Hepatocyte (in vitro differentiated cells): ENCODE data around the gene PAN2. TPM values are rescaled to one million over a fixed set of nuclear protein-coding genes. Genes with fewer than 3 reads are reported as not detected.

Source experiments
- DNase-seq: peaks from one replicate; pipeline ENCODE4 v3.0.0-alpha.2; 2016; ENCODE audit warnings: low spot score
- H2AFZ ChIP-seq: fragments of 200-600 bp; sonication (generic); 2 replicates; pipeline ENCODE4 v1.6.0; 2016; ENCODE audit warnings: antibody characterized with exemption, mild to moderate bottlenecking
- H3K27ac ChIP-seq: fragments of 200-600 bp; sonication (generic); 2 replicates; pipeline ENCODE4 v1.5.1; 2016; ENCODE audit warnings: mild to moderate bottlenecking
- H3K27me3 ChIP-seq: fragments of 200-600 bp; sonication (generic); 2 replicates; pipeline ENCODE4 v1.6.1; 2016
- H3K36me3 ChIP-seq: fragments of 200-600 bp; sonication (generic); replicated peaks from 2 replicates; pipeline ENCODE4 v1.5.1; 2016; ENCODE audit warnings: low read depth; ENCODE audit not compliant: insufficient read depth
- H3K4me1 ChIP-seq: fragments of 200-600 bp; sonication (generic); 2 replicates; pipeline ENCODE4 v1.5.1; 2016; ENCODE audit warnings: mild to moderate bottlenecking, moderate library complexity; ENCODE audit not compliant: insufficient read depth
- H3K4me2 ChIP-seq: fragments of 200-600 bp; sonication (generic); 2 replicates; pipeline ENCODE4 v1.6.0; 2016
- H3K4me3 ChIP-seq: fragments of 200-600 bp; sonication (generic); 2 replicates; pipeline ENCODE4 v1.5.1; 2016; ENCODE audit warnings: mild to moderate bottlenecking
- H3K79me2 ChIP-seq: fragments of 200-600 bp; sonication (generic); 2 replicates; pipeline ENCODE4 v1.6.0; 2017; ENCODE audit warnings: mild to moderate bottlenecking
- H3K9me2 ChIP-seq: fragments of 200-600 bp; sonication (generic); replicated peaks from 2 replicates; pipeline ENCODE4 v1.6.0; 2017; ENCODE audit warnings: mild to moderate bottlenecking; ENCODE audit not compliant: insufficient read depth
- H3K9me3 ChIP-seq: fragments of 200-600 bp; sonication (generic); 2 replicates; pipeline ENCODE4 v1.5.1; 2016; ENCODE audit warnings: low read depth, mild to moderate bottlenecking
- H4K20me1 ChIP-seq: fragments of 200-600 bp; sonication (generic); 2 replicates; pipeline ENCODE4 v1.6.0; 2016; ENCODE audit warnings: mild to moderate bottlenecking; ENCODE audit not compliant: insufficient read depth, poor library complexity, severe bottlenecking
- CTCF ChIP-seq: fragments of 200-600 bp; sonication (generic); IDR thresholded peaks from 2 replicates; pipeline ENCODE4 v1.5.1; 2016; ENCODE audit warnings: antibody characterized with exemption, mild to moderate bottlenecking; ENCODE audit not compliant: poor library complexity
- EZH2 ChIP-seq: fragments of 200-600 bp; sonication (generic); IDR thresholded peaks from 2 replicates; pipeline ENCODE4 v1.6.1; 2016; ENCODE audit warnings: antibody characterized with exemption, mild to moderate bottlenecking, borderline replicate concordance
- EZH2phosphoT487 ChIP-seq: fragments of 200-600 bp; sonication (generic); IDR thresholded peaks from one replicate; pipeline ENCODE4 v1.6.1; 2018; ENCODE audit warnings: antibody characterized with exemption, mild to moderate bottlenecking, low read depth, moderate library complexity; ENCODE audit not compliant: unreplicated experiment, severe bottlenecking
- WGBS: methylation state at CpG from one replicate; pipeline ENCODE4 v1.1.6; 2016; ENCODE audit warnings: low lambda C conversion rate; ENCODE audit errors: missing lambda C conversion rate; 5-methylcytosine and 5-hydroxymethylcytosine counted together
- polyA plus RNA-seq: library from polyadenylated mRNA; unstranded; fragments of >200 nt; fragmentation: Nextera tagmentation; extraction: Ambion mirVana; gene quantifications from 2 replicates; pipeline ENCODE4 v1.2.1, GENCODE V29; 2016
- total RNA-seq: library from RNA; depleted of rRNA; stranded (reverse); fragments of >200 nt; gene quantifications from 2 replicates; pipeline ENCODE4 v1.2.3, GENCODE V29; 2014

PAN2 gene
- total and polyA plus RNA-seq, 2 experiments from 2014 or later = 23.6 to 29.4 TPM

- Histone ChIP-seq H2AFZ (peak overlapping the region; percentile 66), H3K9me3 (no peaks in the 10 kb centered on the region), H3K27ac (peak overlapping the region; percentile 40), H3K36me3 (no peaks in the 10 kb centered on the region), H3K9me2 (no peaks in the 10 kb centered on the region), H4K20me1 (no peaks in the 10 kb centered on the region), H3K4me2 (no peak overlapping the region), H3K4me3 (no peak overlapping the region), H3K79me2 (no peaks in the 10 kb centered on the region), H3K27me3 (no peaks in the 10 kb centered on the region), H3K4me1 (peaks cover 6% of the 10 kb centered on the region)
- 61% methylated on average over 4 of the region's 4 CpGs for WGBS
- peak; percentile 44 for DNase-seq
- TF ChIP-seq CTCF = peak; percentile 31
- no peak for TF ChIP-seq EZH2
- no peak for TF ChIP-seq EZH2phosphoT487
Observed at GRCh38 chr12:56377310-56377988, 43.6 kb upstream of the PAN2 start.

DNA sequence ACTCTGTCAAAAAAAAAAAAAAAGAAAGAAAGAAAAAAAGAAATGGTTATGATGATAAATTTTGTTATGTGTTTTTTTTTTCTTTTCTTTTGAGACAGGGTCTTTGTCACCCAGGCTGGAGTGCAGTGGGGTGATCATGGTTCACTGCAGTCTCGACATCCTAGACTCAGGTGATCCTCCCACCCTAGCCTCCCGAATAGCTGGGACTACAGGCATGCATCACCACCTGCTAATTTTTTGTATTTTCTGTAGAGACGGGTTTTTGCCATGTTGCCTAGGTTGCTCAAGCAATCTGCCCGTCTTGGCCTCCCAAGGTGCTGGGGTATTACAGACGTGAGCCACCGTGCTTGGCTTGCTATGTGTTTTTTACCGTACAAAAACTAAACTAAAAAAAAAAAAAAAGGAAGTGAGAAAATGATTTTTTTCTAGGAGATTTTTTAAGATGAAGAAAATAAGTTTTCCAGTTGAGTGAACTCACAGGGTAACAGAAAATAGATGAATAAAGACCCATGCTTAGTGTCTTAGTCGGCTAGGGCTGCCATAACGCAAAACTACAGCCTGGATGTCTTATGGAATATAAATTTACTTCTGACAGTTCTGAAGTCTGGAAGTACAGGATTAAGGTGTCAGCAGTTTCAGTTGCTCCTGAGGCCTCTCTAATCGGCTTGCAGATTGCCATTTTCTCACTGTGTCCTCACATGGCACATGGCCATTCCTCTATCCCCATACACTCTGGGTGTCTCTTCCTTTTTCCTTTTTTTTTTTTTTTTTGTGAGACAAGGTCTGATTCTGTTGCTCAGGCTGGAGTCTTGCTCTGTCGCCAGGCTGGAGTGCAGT lies 42.0 kb upstream of the PAN2 start:
- Histone ChIP-seq H3K9me2 (no peaks in the 10 kb centered on the region), H3K9me3 (no peaks in the 10 kb centered on the region), H3K4me1 (peaks cover 6% of the 10 kb centered on the region), H3K4me2 (no peak overlapping the region), H4K20me1 (no peaks in the 10 kb centered on the region), H3K79me2 (no peaks in the 10 kb centered on the region), H3K36me3 (no peaks in the 10 kb centered on the region), H3K27ac (no peak overlapping the region), H3K27me3 (no peaks in the 10 kb centered on the region), H2AFZ (no peak overlapping the region), H3K4me3 (no peak overlapping the region)
- WGBS = 87% methylated on average over 10 of the region's 11 CpGs
- no peak for DNase-seq
- TF ChIP-seq EZH2 = no peak
- TF ChIP-seq EZH2phosphoT487 = no peak
- TF ChIP-seq CTCF = no peak

- 90% methylated on average over 7 of the region's 7 CpGs for WGBS
- Histone ChIP-seq H3K4me1 (peaks cover 6% of the 10 kb centered on the region), H3K4me3 (no peak overlapping the region), H3K79me2 (no peaks in the 10 kb centered on the region), H3K9me3 (no peaks in the 10 kb centered on the region), H2AFZ (no peak overlapping the region), H3K27me3 (no peaks in the 10 kb centered on the region), H3K36me3 (no peaks in the 10 kb centered on the region), H3K4me2 (no peak overlapping the region), H3K27ac (peak overlapping the region; percentile 18), H3K9me2 (no peaks in the 10 kb centered on the region), H4K20me1 (no peaks in the 10 kb centered on the region)
- DNase-seq = no peak
- TF ChIP-seq EZH2phosphoT487 (no peak), EZH2 (no peak), CTCF (no peak)
Observed at GRCh38 chr12:56374726-56375597, 41.2 kb upstream of the PAN2 start.
